Iris pigment epithelial cell (primary cell): ENCODE measurements around the gene MAP3K21.

ENCODE experiments used
- DNase-seq: peaks from one replicate; pipeline ENCODE4 v3.0.0-alpha.2; 2011; ENCODE audit warnings: low read depth

The MAP3K21 gene

GRCh38 chr1:233389169-233389568 lies 61.6 kb downstream of the MAP3K21 start:
- peak; percentile 24 for DNase-seq

- no peak for DNase-seq
Measured at GRCh38 chr1:233389893-233390292, 62.4 kb downstream of the MAP3K21 start.

GRCh38 chr1:233390842-233391737 lies 63.6 kb downstream of the MAP3K21 start:
- no peak for DNase-seq

- no peak for DNase-seq
Measured at GRCh38 chr1:233393084-233393840, 65.7 kb downstream of the MAP3K21 start.

GRCh38 chr1:233393926-233394680 lies 66.6 kb downstream of the MAP3K21 start:
- DNase-seq = no peak

GRCh38 chr1:233394860-233395717 lies 67.6 kb downstream of the MAP3K21 start:
- peak; percentile 63 for DNase-seq

GRCh38 chr1:233395863-233396646 lies 68.5 kb downstream of the MAP3K21 start:
- DNase-seq = no peak

- no peak for DNase-seq
Measured at GRCh38 chr1:233406339-233406960, 78.9 kb downstream of the MAP3K21 start.

GRCh38 chr1:233406994-233407631 lies 79.6 kb downstream of the MAP3K21 start:
- no peak for DNase-seq

- DNase-seq = no peak
Measured at GRCh38 chr1:233409540-233409939, 82.0 kb downstream of the MAP3K21 start.

- DNase-seq = no peak
Measured at GRCh38 chr1:233410906-233411305, 83.4 kb downstream of the MAP3K21 start.

GRCh38 chr1:233412812-233413211 lies 85.3 kb downstream of the MAP3K21 start:
- no peak for DNase-seq

GRCh38 chr1:233421293-233421692 lies 93.8 kb downstream of the MAP3K21 start:
- DNase-seq = no peak

GRCh38 chr1:233424779-233425178 lies 97.3 kb downstream of the MAP3K21 start:
- peak; percentile 15 for DNase-seq

GRCh38 chr1:233427907-233428306 lies 100.4 kb downstream of the MAP3K21 start:
- no peak for DNase-seq

- no peak for DNase-seq
Measured at GRCh38 chr1:233431753-233432403, 104.4 kb downstream of the MAP3K21 start.

- DNase-seq = no peak
Measured at GRCh38 chr1:233432916-233433315, 105.4 kb downstream of the MAP3K21 start.

- peak; percentile 8 for DNase-seq
Measured at GRCh38 chr1:233433436-233434210, 106.1 kb downstream of the MAP3K21 start.
